IMR-90 (cell line): ENCODE measurements around the gene HEXD. TPM values are rescaled to one million over a fixed set of nuclear protein-coding genes. Genes with fewer than 3 reads are reported as not detected.
A peak's percentile ranks its signal among the peaks of the same experiment; 100 is the strongest.

Experiments
- ATAC-seq: fragments of 200-7000 bp; cut with Tn5 transposase; 2 replicates; pipeline ENCODE4 v1.9.1; 2020; ENCODE audit warnings: low read depth, mild to moderate bottlenecking, moderate library complexity
- BruUV-seq: library from RNA; stranded (reverse); fragments of 400-500 nt; replicated peaks from 2 replicates; lab custom pipeline; 2021; lab: Mats Ljungman, UMichigan
- CTCF ChIA-PET: fragments of 300-600 bp; formaldehyde crosslinking; extraction: SDS; loops from one replicate; lab custom pipeline; 2021; ENCODE audit warnings: antibody characterized with exemption; lab: Yijun Ruan, JAX
- POLR2A ChIA-PET: fragments of 300-600 bp; sonication (Branson Sonifier 250); formaldehyde crosslinking; loops from one replicate; lab custom pipeline; 2022; ENCODE audit warnings: antibody characterized with exemption; ENCODE audit not compliant: unreplicated experiment; lab: Charles Lee
- DNase-seq: peaks from one replicate; pipeline ENCODE4 v3.0.0; 2013
- H2AFZ ChIP-seq: replicated peaks from 2 replicates; pipeline ENCODE3; 2013; ENCODE audit warnings: low read length, mild to moderate bottlenecking; ENCODE audit not compliant: poor library complexity
- H2AK5ac ChIP-seq: 2 replicates; pipeline ENCODE4 v1.6.1; 2013; ENCODE audit warnings: low read depth, low read length, inconsistent platforms
- H2AK9ac ChIP-seq: replicated peaks from 2 replicates; pipeline ENCODE3; 2013; ENCODE audit warnings: mild to moderate bottlenecking, low read depth, low read length, moderate library complexity; ENCODE audit not compliant: poor library complexity
- H2BK120ac ChIP-seq: 2 replicates; pipeline ENCODE4 v1.6.1; 2013; ENCODE audit warnings: low read depth, low read length, inconsistent platforms
- H2BK15ac ChIP-seq: 3 replicates; pipeline ENCODE4 v1.6.1; 2013; ENCODE audit warnings: low read depth, low read length, inconsistent platforms
- H2BK20ac ChIP-seq: 2 replicates; pipeline ENCODE4 v1.6.1; 2013; ENCODE audit warnings: low read depth, mild to moderate bottlenecking, inconsistent platforms, low read length, moderate library complexity
- H2BK5ac ChIP-seq: 2 replicates; pipeline ENCODE4 v1.6.1; 2013; ENCODE audit warnings: mild to moderate bottlenecking, low read depth, low read length, inconsistent platforms; ENCODE audit not compliant: poor library complexity, severe bottlenecking
- H3K14ac ChIP-seq: replicated peaks from 2 replicates; pipeline ENCODE4 v1.6.1; 2013; ENCODE audit warnings: low read depth, low read length, inconsistent platforms
- H3K18ac ChIP-seq: 2 replicates; pipeline ENCODE4 v1.6.1; 2013; ENCODE audit warnings: low read depth, low read length, control low read depth
- H3K23ac ChIP-seq: 2 replicates; pipeline ENCODE4 v1.6.1; 2013; ENCODE audit warnings: low read depth, low read length, inconsistent platforms
- H3K27ac ChIP-seq: 2 replicates; pipeline ENCODE4 v1.5.1; 2013; ENCODE audit warnings: mild to moderate bottlenecking, control low read depth, low read length; ENCODE audit not compliant: insufficient read depth
- H3K27me3 ChIP-seq: 2 replicates; pipeline ENCODE4 v1.6.1; 2013; ENCODE audit warnings: low read length; ENCODE audit not compliant: control insufficient read depth, insufficient read depth
- H3K36me3 ChIP-seq: 2 replicates; pipeline ENCODE4 v1.6.1; 2013; ENCODE audit warnings: low read length, mixed read lengths; ENCODE audit not compliant: control insufficient read depth, insufficient read depth
- H3K4ac ChIP-seq: 2 replicates; pipeline ENCODE4 v1.6.1; 2013; ENCODE audit warnings: low read depth, low read length, inconsistent platforms
- H3K4me1 ChIP-seq: 2 replicates; pipeline ENCODE4 v1.6.1; 2013; ENCODE audit warnings: low read length, mixed read lengths; ENCODE audit not compliant: control insufficient read depth, insufficient read depth
- H3K4me2 ChIP-seq: 2 replicates; pipeline ENCODE4 v1.6.1; 2013; ENCODE audit warnings: low read depth, mild to moderate bottlenecking, control low read depth, low read length, moderate library complexity
- H3K4me3 ChIP-seq: 2 replicates; pipeline ENCODE4 v1.5.1; 2013; ENCODE audit warnings: low read depth, mild to moderate bottlenecking, control low read depth, low read length, moderate library complexity; ENCODE audit not compliant: insufficient read depth
- H3K56ac ChIP-seq: 2 replicates; pipeline ENCODE4 v1.6.1; 2013; ENCODE audit warnings: low read length, inconsistent platforms; ENCODE audit not compliant: insufficient read depth; ENCODE audit errors: extremely low read depth
- H3K79me1 ChIP-seq, 2 experiments: 2 replicates each; pipeline ENCODE4 v1.6.1; 2013; ENCODE audit warnings: low read length in 2 of 2, inconsistent platforms in 1 of 2, low read depth in 1 of 2
- H3K9ac ChIP-seq: 2 replicates; pipeline ENCODE4 v1.6.1; 2013; ENCODE audit warnings: low read depth, low read length, control low read depth
- H3K9me1 ChIP-seq: 2 replicates; pipeline ENCODE4 v1.6.1; 2013; ENCODE audit warnings: low read length, inconsistent platforms; ENCODE audit not compliant: insufficient read depth
- H3K9me3 ChIP-seq: 2 replicates; pipeline ENCODE4 v1.6.1; 2013; ENCODE audit warnings: low read length; ENCODE audit not compliant: control insufficient read depth, insufficient read depth
- H4K20me1 ChIP-seq: 2 replicates; pipeline ENCODE4 v1.6.1; 2013; ENCODE audit warnings: low read length, inconsistent platforms; ENCODE audit not compliant: insufficient read depth
- H4K5ac ChIP-seq: 2 replicates; pipeline ENCODE4 v1.6.1; 2013; ENCODE audit warnings: mild to moderate bottlenecking, low read depth, low read length, control low read depth
- H4K8ac ChIP-seq, 2 experiments: 2 replicates each; pipeline ENCODE4 v1.6.1; 2013; ENCODE audit warnings: low read depth in 2 of 2, low read length in 2 of 2, control low read depth in 1 of 2, inconsistent platforms in 1 of 2
- H4K91ac ChIP-seq: 2 replicates; pipeline ENCODE4 v1.6.1; 2013; ENCODE audit warnings: low read depth, low read length, inconsistent platforms; ENCODE audit not compliant: insufficient read depth
- BHLHE40 ChIP-seq: fragments of 150-350 bp; IDR thresholded peaks from 2 replicates; pipeline ENCODE4 v1.6.1; 2016; ENCODE audit warnings: mild to moderate bottlenecking, low read depth, low read length
- CEBPB ChIP-seq: IDR thresholded peaks from 2 replicates; pipeline ENCODE4 v1.6.1; 2012; ENCODE audit warnings: low read depth, low read length, improper control_type of control experiment
- CTCF ChIP-seq: conservative IDR thresholded peaks from 2 replicates; pipeline ENCODE4 v1.5.1; 2012; ENCODE audit warnings: mild to moderate bottlenecking, low read depth, low read length, improper control_type of control experiment
- ELK1 ChIP-seq: fragments of 150-350 bp; IDR thresholded peaks from 2 replicates; pipeline ENCODE4 v1.6.1; 2016; ENCODE audit warnings: low read depth, mild to moderate bottlenecking, low read length, moderate library complexity, borderline replicate concordance
- MAZ ChIP-seq: IDR thresholded peaks from 2 replicates; pipeline ENCODE4 v1.6.1; 2012; ENCODE audit warnings: low read depth, mild to moderate bottlenecking, low read length, improper control_type of control experiment, moderate library complexity, borderline replicate concordance
- POLR2A ChIP-seq: IDR thresholded peaks from 2 replicates; pipeline ENCODE4 v1.6.1; 2012; ENCODE audit warnings: mild to moderate bottlenecking, low read depth, low read length
- RAD21 ChIP-seq: IDR thresholded peaks from 2 replicates; pipeline ENCODE4 v1.6.1; 2012; ENCODE audit warnings: low read length, improper control_type of control experiment
- RFX5 ChIP-seq: IDR thresholded peaks from 2 replicates; pipeline ENCODE4 v1.8.0; 2012; ENCODE audit warnings: low read depth, mild to moderate bottlenecking, low read length, moderate library complexity
- WGBS, 2 experiments: methylation state at CpG; one replicate each; pipeline versions ENCODE4 v1.1.5 to v1.1.7; 2013; ENCODE audit warnings: missing lambda C conversion rate in 2 of 2; ENCODE audit not compliant: insufficient read length in 1 of 2; ENCODE audit errors: extremely low coverage in 2 of 2; 5-methylcytosine and 5-hydroxymethylcytosine counted together
- dilution Hi-C: fragments of 300-500 bp; cut with HindIII; formaldehyde crosslinking; loops from one replicate; pipeline ENCODE4 v1.14.3; 2018; ENCODE audit warnings: low sequenced_read_pairs; ENCODE audit not compliant: unreplicated experiment
- in situ Hi-C: fragments of 300-500 bp; cut with MboI; formaldehyde crosslinking; loops from 3 replicates; pipeline ENCODE4 v1.14.3; 2019; ENCODE audit warnings: low sequenced_read_pairs, inconsistent platforms, mixed read lengths
- intact Hi-C: fragments of 100-400 bp; cut with micrococcal nuclease; formaldehyde crosslinking; loops from 2 replicates; pipeline ENCODE4 v1.10.0; 2022
- polyA plus RNA-seq, 3 experiments: library from polyadenylated mRNA; depleted of rRNA; stranded (reverse); fragments of >200 nt; gene quantifications; 2 replicates each; pipeline ENCODE4 v1.2.3, GENCODE V29; 2012; ENCODE audit warnings: low replicate concordance in 1 of 3
- total RNA-seq: library from RNA; depleted of rRNA; stranded (reverse); fragments of >200 nt; gene quantifications from 2 replicates; pipeline ENCODE4 v1.2.3, GENCODE V29; 2012

Gene HEXD
- total and polyA plus RNA-seq, 2 of the 4 experiments (the other 2 are of a cell fraction) = 3.8 to 9.5 TPM

- intact Hi-C loops (no loop called here), dilution Hi-C loops (no loop called here), in situ Hi-C loops (no loop called here)
- Histone ChIP-seq H2AK5ac (no peak overlapping the region), H3K18ac (no peak overlapping the region), H3K9me3 (no peaks in the 10 kb centered on the region), H3K36me3 (no peaks in the 10 kb centered on the region), H2BK20ac (no peak overlapping the region), H3K27ac (no peak overlapping the region), H4K20me1 (no peaks in the 10 kb centered on the region), H3K14ac (no peak overlapping the region), H3K27me3 (no peaks in the 10 kb centered on the region), H3K23ac (no peak overlapping the region), H3K9ac (no peak overlapping the region), H3K4ac (no peak overlapping the region), H3K4me3 (no peak overlapping the region), H2BK15ac (no peak overlapping the region), H2AFZ (no peak overlapping the region), H4K8ac (no peak overlapping the region), H3K9me1 (no peaks in the 10 kb centered on the region), H4K5ac (no peak overlapping the region), H2BK5ac (no peak overlapping the region), H3K4me2 (no peak overlapping the region), H3K56ac (no peak overlapping the region), H2BK120ac (no peak overlapping the region), H2AK9ac (peak overlapping the region; percentile 40), H3K79me1 (no peaks in the 10 kb centered on the region), H4K91ac (no peak overlapping the region), H3K4me1 (no peaks in the 10 kb centered on the region)
- no peak for ATAC-seq
- no peak for DNase-seq
- TF ChIP-seq RAD21 (no peak), POLR2A (no peak), RFX5 (no peak), CEBPB (no peak), CTCF (no peak), BHLHE40 (no peak), ELK1 (no peak), MAZ (no peak)
- ChIA-PET POLR2A (no interaction called here), CTCF (no interaction called here)
- WGBS, 2 experiments = 72% methylated on average over 7 of the region's 7 CpGs; no CpG with 5 or more reads in 1 of the 2 experiments
- BruUV-seq = no TSS peak
Measured at GRCh38 chr17:82429824-82430223, 11.7 kb downstream of the HEXD start.
